ENCODE measurements around the gene LRRC8A. TPM values are rescaled to one million over a fixed set of nuclear protein-coding genes. Genes with fewer than 3 reads are reported as not detected.

Gene LRRC8A
- total and polyA plus RNA-seq, 2 of the 13 experiments (the other 11 are each of a cell fraction or from before 2014, with no cell fraction given): 16.1 to 40.6 TPM

DNA sequence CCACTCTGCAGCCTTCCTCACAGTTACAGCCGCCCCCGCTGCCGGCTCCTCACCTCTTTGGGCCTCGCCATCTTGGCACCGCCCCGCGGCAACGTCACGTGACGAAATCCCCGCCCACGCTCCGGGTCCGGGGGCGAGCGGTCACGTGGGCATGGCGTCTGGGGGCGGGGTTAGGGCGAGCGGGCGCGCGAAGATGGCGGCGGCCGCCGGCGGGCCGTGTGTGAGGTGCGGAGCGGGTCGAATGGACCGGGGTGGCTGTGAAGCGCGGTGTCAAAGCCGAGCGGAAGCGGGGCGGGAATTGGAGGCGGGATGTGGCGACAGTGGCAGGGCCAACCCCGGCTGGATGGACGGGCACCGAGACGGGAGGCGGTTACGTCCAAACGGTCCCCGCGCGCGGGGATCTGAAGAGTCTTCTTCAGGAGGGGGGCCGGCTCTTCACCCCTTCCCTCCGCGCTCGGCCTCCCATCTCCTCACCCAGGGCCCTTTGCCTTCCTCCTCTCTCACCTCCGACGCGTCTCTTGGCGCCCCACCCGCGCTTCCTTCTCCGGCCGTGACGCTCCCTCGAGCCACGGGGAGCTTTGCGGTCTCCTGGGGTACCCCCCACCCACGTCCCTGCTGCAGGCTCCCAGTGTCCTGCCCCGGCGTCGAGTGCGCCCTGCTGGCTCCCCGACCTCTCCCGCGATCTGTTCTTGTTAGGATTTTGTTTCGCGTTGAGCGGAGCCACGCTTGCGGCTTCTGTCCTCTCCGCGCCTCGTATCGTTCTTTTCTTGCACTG lies 65.8 kb downstream of the LRRC8A start, which contains the start of the genes DOLK and NUP188 (continued):
- no peak; the same call in 1 of the 2 replicates for TF ChIP-seq ZNF556 (CRISPR knock-in tag; IDR thresholded peaks at IDR 0.05; ENCODE audit: borderline replicate concordance)
- TF ChIP-seq TEAD3 (CRISPR knock-in tag; optimal IDR thresholded peaks at IDR 0.05; ENCODE audit: borderline replicate concordance): peak; percentile 67
- no peak for TF ChIP-seq EZH2 (conservative IDR thresholded peaks at IDR 0.05; ENCODE audit: low read depth, low read length)
- peak; percentile 70; the same call in 1 of the 2 replicates for TF ChIP-seq MED13 (CRISPR knock-in tag; IDR thresholded peaks at IDR 0.05)
- no peak for TF ChIP-seq HDAC6 (IDR thresholded peaks at IDR 0.05; ENCODE audit: low read depth, low read length)
- TF ChIP-seq ZNF557 (CRISPR knock-in tag; IDR thresholded peaks at IDR 0.05): 0 out of 2 replicates have a peak, but pooled peaks have one; percentile 44
- no peak for TF ChIP-seq TOPORS (CRISPR knock-in tag; IDR thresholded peaks at IDR 0.05)
- 0 out of 2 replicates have a peak, but pooled peaks have one; percentile 65 for TF ChIP-seq NFAT5 (CRISPR knock-in tag; IDR thresholded peaks at IDR 0.05)
- no peak; the same call in 1 of the 2 replicates for TF ChIP-seq ZSCAN31 (CRISPR knock-in tag; IDR thresholded peaks at IDR 0.05; ENCODE audit: low read depth)
- TF ChIP-seq RFXANK (CRISPR knock-in tag; IDR thresholded peaks at IDR 0.05): no peak
- TF ChIP-seq, protein P1, sequence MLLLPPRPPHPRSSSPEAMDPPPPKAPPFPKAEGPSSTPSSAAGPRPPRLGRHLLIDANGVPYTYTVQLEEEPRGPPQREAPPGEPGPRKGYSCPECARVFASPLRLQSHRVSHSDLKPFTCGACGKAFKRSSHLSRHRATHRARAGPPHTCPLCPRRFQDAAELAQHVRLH (CRISPR knock-in tag; IDR thresholded peaks at IDR 0.05; ENCODE audit: borderline replicate concordance, low read depth): peak; percentile 87; the same call in 1 of the 2 replicates
- TF ChIP-seq ZNF792 (CRISPR knock-in tag; IDR thresholded peaks at IDR 0.05): peak; percentile 51; the same call in 1 of the 2 replicates
- TF ChIP-seq ZNF253 (CRISPR knock-in tag; IDR thresholded peaks at IDR 0.05; ENCODE audit: borderline replicate concordance): no peak
- TF ChIP-seq ZNF12 (CRISPR knock-in tag; IDR thresholded peaks at IDR 0.05): no peak
- peak; percentile 96 for TF ChIP-seq DRAP1 (CRISPR knock-in tag; IDR thresholded peaks at IDR 0.05)
- TF ChIP-seq, protein P2, sequence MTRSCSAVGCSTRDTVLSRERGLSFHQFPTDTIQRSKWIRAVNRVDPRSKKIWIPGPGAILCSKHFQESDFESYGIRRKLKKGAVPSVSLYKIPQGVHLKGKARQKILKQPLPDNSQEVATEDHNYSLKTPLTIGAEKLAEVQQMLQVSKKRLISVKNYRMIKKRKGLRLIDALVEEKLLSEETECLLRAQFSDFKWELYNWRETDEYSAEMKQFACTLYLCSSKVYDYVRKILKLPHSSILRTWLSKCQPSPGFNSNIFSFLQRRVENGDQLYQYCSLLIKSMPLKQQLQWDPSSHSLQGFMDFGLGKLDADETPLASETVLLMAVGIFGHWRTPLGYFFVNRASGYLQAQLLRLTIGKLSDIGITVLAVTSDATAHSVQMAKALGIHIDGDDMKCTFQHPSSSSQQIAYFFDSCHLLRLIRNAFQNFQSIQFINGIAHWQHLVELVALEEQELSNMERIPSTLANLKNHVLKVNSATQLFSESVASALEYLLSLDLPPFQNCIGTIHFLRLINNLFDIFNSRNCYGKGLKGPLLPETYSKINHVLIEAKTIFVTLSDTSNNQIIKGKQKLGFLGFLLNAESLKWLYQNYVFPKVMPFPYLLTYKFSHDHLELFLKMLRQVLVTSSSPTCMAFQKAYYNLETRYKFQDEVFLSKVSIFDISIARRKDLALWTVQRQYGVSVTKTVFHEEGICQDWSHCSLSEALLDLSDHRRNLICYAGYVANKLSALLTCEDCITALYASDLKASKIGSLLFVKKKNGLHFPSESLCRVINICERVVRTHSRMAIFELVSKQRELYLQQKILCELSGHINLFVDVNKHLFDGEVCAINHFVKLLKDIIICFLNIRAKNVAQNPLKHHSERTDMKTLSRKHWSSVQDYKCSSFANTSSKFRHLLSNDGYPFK (CRISPR knock-in tag; IDR thresholded peaks at IDR 0.05; ENCODE audit: borderline replicate concordance): peak; percentile 76
- no peak for TF ChIP-seq ZNF503 (CRISPR knock-in tag; IDR thresholded peaks at IDR 0.05)
- no peak for TF ChIP-seq ADNP (CRISPR knock-in tag; IDR thresholded peaks at IDR 0.05)
- TF ChIP-seq ZNF552 (CRISPR knock-in tag; IDR thresholded peaks at IDR 0.05; ENCODE audit: borderline replicate concordance): peak; percentile 22; the same call in 1 of the 2 replicates
